ENCODE data around the gene AIFM3.
"Not testable (repeated sequence)": the region's sequence is repeated elsewhere in the genome, so short reads cannot be mapped to it uniquely, and the experiment has no call there.

AIFM3 gene, protein sequence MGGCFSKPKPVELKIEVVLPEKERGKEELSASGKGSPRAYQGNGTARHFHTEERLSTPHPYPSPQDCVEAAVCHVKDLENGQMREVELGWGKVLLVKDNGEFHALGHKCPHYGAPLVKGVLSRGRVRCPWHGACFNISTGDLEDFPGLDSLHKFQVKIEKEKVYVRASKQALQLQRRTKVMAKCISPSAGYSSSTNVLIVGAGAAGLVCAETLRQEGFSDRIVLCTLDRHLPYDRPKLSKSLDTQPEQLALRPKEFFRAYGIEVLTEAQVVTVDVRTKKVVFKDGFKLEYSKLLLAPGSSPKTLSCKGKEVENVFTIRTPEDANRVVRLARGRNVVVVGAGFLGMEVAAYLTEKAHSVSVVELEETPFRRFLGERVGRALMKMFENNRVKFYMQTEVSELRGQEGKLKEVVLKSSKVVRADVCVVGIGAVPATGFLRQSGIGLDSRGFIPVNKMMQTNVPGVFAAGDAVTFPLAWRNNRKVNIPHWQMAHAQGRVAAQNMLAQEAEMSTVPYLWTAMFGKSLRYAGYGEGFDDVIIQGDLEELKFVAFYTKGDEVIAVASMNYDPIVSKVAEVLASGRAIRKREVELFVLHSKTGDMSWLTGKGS

DNA sequence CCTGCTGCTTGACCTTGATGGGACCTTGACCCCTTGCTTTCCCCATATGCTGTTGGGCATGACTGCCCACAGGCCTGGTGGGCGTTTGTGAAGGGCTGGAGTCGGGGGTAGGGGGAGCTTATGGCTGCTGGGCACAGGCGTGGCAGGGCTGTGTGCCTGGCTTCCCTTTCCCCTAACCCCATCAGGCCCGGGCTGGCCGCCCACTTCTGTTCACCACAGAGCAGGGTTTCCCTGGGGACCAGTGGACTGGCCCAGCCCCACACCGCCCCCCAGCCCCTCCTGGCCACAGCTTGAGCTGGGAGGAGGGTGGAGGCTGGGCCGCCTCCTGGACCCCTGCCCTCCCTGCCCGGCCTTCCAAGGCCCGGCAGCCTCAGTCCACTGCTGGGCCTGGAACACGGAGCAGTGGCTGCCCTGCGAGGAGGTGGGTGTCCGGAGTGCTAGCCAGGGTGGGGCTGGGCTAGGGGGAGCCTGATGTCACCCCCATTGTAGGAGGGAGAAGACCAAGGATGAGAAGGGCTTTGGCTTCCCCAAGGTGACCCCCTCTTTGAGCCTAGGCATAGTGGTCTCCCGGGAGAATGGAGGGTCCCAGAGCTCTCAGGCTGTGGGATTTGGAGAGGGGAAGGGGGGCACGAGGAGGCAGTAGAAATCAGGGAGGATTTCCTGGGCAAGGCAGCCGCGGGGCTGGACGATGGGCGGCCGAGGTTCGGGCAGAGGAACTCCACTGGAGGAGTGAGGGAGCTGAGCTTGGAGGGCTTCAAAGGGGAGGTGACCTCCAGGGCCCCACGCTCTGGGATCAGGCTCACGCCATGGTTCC lies at the start of gene AIFM3:
Gene AIFM3, plus strand, starts transcription at position 373 of the 814 bp plus-strand sequence. CDS start 690 bp downstream, outside the sequence.
- DNase-seq = no peak

DNA sequence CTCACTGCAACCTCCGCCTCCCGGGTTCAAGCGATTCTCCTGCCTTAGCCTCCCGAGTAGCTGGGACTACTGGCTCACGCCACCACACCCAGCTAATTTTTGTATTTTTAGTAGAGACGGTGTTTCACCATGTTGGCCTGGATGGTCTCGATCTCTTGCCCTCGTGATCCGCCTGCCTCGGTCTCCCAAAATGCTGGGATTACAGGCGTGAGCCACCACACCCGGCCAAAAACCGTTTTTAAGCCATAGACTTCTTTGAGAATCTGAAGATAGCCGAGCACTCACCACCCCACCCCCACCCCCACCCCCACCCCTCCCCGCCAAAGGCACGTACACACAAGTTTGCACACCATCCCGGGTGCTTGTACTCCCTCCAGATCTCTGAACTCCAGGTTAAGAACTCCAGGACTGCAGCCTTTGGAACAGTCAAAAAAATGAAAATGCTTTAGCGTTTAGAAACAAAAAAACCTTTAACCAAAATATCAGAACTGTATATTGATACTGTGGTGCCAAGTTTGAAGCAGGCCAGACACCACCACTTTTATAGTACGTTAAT lies 48.3 kb upstream of the AIFM3 start:
- DNase-seq = no peak

DNA sequence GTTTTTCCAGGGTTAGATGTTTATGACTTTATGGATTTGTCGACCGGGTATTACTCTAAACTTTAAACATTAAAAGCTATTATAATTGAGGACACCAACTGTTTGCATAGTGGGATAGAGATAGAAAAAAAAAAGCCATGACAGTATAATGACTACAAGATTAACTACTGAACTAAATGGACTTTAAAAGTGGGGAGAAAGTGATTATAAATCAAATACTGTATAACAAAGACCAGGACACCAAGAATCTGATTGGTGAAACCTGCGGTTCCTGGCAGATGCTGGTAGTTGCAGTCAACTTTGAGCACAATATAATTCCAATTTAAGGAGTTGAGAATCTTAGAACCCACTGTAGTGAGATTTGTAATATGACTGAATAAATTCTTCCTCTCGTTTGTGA lies 47.3 kb upstream of the AIFM3 start:
- DNase-seq = no peak

DNA sequence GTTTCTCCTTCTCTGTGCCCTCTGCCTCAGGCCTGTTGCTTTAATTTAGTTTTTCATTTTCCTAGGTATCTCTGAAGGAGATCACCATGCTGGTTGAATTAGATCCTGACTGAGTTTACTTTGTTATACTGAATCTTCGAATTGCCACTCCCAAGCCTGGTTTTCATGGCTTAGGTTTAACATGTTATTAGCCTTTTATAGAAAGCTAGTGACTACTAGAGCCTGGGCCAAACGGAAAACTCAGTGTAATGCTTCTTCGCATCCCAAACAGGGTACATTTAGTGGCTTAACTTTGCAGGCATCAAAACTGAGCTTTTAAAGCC lies 46.2 kb upstream of the AIFM3 start:
- DNase-seq = no peak

DNA sequence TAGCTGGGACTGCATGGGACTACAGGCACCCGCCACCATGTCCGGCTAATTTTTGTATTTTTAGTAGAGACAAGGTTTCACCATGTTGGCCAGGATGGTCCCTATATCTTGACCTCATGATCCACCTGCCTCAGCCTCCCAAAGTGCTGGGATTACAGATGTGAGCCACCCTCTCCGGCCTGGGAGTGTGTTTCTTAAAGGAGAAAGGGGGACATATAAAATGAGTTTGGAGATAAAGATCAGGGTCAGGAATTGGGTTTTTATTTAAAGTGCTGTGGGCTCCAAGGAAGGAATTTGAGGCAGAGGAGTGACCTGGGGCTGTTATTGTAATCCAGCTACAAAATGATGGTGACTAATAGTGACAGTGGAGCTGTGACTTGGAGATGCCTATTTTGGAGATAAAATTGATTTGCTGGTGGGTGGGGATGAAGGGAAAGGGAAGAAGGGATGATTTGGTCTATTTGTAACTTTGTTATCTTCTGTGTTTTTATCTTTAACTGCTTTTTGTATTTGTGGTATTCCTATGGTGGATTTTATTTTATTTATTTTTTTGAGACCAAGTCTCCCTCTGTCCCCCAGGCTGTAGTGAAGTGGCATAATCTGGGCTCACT lies 44.8 kb upstream of the AIFM3 start:
- no peak for DNase-seq

DNA sequence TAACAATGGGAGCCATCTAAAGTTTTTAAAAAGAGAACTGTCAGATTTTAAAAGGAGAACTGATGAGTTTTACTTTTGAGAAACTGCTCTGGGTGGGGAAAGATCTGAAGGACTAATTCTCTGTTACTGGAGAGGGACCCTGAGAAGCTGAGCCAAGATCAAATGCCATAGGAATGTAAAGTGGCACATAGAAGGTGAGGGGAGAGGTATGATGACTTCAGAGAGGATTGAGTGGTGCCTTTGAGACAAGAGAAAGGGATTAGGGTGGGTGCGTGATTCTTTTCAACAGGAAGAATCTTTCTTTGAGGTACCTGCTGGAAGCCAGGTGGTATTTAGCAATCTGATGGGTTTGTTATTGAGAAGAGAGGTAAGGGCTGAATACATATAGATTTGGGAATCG lies 40.8 kb upstream of the AIFM3 start:
- DNase-seq = no peak

DNA sequence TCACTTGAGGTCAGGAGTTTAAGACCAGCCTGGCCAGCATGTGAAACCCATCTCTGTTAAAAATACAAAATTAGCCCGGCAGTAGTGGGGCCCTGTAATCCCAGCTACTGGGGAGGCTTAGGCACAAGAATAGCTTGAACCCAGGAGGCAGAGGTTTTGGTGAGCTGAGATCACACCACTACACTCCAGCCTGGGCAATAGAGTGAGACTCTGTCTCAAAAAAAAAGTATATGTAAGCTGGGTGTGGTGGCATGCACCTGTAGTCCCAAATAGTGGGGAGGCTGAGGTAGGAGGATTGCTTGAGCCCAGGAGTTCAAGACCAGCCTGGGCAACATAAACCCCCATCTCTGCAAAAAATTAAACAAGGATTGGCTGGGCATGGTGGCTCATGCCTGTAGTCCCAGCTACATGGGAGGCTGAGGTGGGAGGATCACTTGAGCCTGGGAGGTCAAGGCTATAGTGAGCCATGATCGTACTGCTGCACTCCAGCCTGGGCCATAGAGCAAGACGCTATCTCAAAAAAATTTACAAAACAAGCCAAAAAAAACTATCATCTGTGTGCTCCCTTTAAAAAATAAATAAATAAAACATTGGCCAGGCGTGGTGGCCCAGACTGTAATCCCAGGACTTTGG lies 39.0 kb upstream of the AIFM3 start:
- DNase-seq = no peak

DNA sequence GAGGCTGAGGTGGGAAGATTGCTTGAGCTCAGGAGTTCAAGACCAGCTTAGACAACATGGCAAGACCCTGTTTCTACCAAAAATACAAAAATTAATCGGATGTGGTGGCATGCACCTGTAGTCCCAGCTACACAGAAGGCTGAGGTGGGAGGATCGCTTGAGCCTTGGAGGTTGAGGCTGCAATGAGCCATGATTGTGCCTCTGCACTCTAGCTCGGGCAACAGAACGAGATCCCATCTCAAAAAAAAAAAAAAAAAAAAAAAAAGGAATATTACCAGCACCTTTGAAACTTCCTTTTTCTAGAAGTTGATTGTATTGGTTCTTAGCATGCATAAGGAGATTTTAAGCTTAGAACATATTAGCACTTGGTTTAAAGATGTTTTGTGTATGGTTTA lies 38.5 kb upstream of the AIFM3 start:
- no peak for DNase-seq

DNA sequence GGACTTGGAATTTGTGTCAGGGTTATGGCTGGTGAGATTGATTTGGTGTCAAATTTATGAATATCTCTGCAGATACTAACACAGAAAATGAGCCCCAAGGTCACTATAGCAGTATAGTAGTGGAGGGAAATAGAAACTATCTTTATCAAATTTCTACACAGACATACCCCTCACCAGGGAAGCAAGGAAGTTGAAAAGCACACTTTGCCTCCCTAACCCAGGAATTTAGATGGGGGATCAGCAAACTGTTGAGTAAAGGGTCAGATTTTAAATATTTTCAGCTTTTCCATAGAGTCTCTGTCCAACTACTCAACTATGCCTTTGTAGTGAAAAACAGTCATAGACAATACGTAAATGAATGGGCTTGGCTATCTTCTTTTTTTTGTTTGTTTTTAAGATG lies 37.1 kb upstream of the AIFM3 start:
- DNase-seq = no peak

DNA sequence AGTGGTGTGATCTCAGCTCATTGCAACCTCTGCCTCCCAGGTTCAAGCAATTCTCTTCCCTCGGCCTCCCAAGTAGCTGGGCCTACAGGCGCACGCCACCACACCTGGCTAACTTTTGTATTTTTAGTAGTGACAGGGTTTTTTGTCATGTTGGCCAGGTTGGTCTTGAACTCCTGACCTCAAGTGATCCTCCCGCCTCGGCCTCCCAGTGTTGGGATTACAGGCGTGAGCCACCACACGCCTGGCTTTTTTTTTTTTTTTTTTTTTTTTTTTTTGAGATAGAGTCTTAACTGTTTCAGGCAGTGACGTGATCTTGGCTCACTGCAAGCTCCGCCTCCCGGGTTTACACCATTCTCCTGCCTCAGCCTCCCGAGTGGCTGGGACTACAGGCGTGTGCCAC lies 36.6 kb upstream of the AIFM3 start:
- not testable (repeated sequence) for DNase-seq

DNA sequence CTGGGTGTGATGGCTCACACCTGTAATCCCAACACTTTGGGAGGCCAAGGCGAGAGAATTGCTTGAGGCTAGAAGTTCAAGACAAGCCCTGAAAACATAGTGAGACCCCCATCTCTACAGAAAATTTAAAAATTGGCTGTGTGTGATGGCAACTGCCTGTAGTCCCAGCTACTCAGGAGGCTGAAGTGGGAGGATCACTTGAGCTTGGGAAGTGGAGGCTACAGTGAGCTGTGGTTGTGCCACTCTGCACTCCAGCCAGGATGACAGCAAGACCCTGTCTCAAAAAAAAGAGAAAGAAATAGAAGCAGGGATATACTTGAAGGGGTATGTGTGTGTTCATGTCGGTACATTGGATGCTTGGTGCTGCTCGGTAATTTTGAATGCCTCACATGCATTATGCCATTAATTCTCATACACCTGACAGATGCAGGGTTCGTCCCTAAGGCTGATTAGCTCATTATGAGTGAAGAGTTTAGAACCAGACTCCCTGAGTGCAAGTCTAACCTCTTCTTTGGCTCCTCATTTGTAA lies 35.9 kb upstream of the AIFM3 start:
- DNase-seq = no peak

DNA sequence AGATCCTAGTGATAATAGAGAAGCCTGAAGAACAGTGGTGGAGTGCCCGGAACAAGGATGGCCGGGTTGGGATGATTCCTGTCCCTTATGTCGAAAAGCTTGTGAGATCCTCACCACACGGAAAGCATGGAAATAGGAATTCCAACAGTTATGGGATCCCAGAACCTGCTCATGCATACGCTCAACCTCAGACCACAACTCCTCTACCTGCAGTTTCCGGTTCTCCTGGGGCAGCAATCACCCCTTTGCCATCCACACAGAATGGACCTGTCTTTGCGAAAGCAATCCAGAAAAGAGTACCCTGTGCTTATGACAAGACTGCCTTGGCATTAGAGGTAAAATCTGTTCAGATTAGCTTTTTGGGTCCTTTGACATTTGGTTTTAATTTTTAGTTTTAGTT lies 33.1 kb upstream of the AIFM3 start:
- DNase-seq = no peak

DNA sequence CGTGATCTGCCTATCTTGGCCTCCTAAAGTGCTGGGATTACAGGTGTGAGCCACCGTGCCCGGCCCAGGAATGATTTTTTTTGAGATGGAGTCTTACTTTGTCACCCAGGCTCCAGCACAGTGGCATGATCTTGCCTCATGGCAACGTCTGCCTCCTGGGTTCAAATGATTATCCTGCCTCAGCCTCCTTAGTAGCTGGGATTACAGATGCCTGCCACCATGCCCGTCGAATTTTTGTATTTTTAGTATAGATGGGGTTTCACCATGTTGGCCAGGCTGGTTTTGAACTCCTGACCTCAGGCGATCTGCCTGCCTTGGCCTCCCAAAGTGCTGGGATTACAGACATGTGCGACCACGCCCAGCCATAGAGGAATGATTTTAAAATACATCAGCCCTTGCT lies 32.0 kb upstream of the AIFM3 start:
- not testable (repeated sequence) for DNase-seq

DNA sequence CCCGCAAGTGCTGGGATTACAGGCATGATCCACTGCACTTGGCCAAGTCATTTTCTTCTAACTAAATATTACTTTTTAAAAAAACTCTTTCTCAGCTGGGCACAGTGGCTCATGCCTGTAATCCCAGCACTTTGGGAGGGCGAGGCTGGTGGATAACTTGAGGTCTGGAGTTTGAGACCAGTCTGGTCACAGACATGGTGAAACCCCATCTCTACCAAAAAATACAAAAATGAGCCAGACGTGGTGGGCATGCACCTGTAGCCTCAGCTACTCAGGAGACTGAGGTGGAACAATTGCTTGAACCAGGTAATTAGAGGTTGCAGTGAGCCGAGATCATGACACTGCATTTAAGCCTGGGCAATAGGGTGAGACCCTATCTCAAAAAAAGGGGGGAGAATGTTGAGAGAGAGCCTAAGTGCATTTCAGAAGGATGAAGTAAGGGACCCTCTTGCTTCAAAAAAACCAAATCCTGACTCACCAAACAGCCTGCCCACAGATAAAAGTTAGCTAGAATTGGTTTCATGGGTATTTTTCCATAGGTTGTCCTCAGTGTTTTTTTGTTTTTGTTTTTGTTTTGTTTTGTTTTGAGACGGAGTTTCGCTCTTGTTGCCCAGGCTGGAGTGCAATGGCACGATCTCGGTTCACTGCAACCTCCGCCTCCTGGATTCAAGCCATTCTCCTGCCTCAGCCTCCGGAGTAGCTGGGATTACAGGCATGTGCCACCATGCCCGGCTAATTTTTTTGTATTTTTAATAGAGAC lies 31.1 kb upstream of the AIFM3 start:
- DNase-seq = not testable (repeated sequence)

DNA sequence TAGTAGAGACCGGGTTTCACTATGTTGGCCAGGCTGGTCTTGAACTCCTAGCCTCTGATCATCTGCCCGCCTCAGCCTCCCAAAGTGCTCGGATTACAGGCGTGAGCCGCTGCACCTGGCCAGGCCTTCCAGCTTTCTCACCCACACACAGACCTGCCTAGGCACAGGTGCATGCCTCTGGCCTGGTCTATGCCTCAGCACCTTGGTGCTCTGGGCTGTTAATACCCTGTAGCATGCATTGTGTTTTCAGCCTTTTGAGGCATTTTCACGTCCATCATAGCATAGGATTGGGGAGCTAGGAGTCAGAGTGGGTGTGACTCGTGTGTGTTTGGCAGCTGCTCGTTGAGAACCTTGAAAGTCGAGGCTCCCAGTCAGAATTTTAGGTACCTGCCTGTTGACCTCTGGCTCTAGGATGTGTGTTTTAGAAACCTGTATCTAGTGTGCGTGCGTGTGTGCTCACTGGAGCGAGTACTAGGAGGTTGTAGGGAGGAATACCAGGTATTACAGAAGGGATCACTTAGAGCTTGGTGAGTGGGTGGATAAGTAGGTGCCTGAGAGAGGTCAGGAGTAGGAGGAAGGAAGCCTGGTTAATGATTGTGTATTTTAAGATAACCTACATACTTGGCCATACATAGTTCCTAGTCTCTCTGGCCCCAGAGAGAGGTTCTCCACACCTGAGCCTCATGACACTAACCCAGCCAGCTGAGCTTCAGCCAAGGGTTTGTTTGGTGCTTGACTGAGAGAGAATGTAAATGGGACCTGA lies 29.8 kb upstream of the AIFM3 start:
- no peak for DNase-seq

DNA sequence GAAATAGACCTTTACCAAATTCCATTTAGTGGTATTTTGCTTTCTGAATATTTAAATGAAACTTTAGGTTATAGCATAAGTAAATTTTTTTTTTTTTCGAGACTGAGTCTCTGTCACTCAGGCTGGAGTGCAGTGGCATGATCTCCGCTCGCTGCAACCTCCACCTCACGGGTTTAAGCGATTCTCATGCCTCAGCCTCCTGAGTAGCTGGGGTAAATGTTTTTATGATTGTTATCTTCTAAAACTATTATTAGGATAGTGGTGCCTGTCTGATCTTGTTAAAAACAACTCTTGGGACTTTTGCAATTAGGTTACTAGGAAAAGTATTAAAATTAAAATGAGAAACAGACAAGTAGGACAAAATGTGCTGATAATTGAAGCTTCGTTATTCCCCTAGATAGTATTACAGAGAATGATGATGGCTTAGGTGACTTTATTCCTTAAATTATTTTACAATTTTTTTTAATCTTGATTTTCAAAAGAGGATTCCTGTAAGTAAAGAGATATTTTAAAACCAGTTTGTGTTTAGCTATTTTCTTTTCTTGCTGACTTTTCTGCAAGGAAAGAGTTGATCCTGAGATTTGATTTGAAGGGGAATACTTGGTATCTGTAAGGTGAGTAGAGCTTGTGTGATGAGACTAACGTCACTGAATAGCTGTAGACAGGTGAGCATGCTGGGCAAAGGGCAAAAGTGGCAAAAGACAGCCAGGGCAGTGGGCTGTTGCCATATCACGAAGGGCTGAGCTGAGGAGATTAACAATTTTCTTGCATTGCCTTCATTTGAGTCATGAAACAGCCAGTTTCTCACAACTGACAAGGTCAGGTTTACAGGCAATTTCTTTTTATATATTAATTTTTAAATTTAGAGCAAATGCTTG lies 29.0 kb upstream of the AIFM3 start:
- DNase-seq = no peak

DNA sequence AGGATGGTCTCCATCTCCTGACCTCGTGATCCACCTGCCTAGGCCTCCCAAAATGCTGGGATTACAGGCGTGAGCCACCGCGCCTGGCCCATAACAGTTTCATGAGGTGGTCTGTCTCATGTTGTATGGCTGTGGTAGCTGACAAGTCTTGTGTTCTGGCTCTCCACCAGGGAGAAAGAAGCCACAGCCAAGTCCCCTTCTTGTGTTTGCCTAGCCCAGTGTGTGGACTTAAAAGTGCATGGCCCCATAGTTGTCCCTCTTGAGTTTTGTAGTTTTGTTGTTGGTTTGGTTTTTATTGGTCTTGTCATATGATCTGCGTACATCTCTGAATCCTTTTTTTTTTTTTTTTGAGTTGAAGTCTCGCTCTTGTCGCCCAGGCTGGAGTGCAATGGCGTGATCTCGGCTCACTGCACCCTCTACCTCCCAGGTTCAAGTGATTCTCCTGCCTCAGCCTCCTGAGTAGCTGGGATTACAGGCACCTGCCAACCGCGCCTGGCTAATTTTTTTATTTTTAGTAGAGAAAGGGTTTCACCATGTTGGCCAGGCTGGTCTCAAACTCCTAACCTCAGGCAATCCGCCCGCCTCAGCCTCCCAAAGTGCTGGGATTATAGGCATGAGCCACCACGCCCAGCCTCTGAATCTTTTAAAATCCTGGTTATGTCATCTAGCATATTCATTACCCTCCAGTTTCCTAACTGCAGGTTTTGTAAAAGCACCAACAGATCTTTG lies 27.4 kb upstream of the AIFM3 start:
- DNase-seq = not testable (repeated sequence)

DNA sequence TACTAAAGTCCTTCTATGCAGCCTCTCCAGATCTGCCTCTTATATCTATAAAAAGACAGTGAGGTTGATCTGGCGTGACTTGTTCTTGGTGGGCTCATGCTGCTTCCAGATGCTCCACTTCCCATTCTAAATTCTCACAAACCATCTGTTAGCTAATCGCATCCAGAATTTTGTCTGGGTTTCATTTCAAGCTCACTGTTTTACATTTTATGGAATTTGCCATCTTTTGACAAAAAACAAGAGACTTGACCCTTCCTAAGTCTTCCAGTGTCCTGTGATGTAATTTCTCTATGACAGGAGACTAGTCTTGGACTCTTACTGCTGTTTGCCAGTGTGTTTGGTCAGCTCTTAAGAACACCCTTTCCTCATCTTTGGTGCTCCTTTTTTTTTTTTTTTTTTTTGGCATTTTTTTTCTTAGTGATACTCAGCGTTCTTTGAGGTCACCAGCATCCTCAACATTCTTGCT lies 26.8 kb upstream of the AIFM3 start:
- no peak for DNase-seq

DNA sequence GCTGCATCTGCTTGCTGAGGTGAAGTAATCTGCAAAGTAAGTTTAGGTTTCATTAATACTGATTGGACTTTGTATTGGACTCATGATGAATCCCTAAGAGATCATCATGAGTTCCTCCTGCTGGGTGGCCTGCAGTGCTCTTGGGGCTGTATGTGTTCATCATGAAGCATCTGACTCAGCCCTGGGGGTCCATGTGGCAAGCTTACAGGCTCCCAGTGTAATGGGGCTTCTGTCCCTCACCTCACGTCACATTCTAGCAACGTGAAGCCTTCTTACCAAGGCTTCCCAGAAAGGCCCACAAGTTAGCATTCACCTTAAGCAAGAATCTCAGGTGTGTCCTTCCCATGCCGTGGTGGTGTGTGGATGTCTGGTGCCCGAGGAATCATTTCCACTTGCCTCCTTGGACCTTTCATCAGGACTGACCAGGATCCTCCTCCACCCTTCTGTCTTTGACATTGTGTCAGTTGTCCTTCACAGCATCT lies 26.1 kb upstream of the AIFM3 start:
- DNase-seq = no peak
